ENCODE results near the gene CCDC194. TPM values are rescaled to one million over a fixed set of nuclear protein-coding genes. Genes with fewer than 3 reads are reported as not detected.
A peak's percentile ranks its signal among the peaks of the same experiment; 100 is the strongest.

The CCDC194 gene
- total RNA-seq, 1 experiment from 2014 or later, result 0.37 TPM

DNA sequence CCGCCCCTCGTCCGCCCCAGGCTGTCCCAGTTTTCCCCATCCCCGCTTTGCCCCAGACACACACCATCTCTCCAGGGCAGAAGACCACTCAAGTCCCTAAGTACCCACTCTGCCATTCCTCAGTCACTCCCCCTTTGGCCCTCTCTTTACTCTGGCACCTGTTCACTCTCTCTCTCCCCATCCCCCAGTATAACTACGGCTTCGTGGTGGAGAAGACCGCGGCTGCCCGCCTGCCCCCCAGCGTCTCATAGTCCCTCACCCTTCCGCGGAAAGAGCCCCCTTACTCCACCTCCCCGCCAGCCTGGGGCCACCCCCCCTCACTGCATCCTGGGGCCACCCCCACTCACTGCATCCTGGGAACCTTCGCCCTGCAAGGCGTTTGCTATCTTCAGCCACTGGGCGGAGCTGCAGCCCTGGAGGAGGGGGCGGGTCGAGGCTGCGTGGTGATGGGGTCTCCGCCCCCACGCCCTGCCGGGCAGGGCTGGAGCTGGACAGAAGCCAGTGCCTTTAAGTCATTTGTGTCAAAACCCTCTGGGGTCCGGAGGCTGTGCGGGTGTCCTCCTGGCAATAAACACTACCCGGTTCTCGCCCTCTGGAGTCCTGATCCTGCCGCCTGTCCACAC lies 30.9 kb upstream of the CCDC194 start:
- peaks cover 13% of the 10 kb centered on the region for H3K4me1 Mint-ChIP-seq (ENCODE audit: insufficient read depth, unreplicated experiment)
- H3K36me3 Mint-ChIP-seq (ENCODE audit: insufficient read depth, unreplicated experiment), result peaks cover 11% of the 10 kb centered on the region
- no peaks in the 10 kb centered on the region for H3K27me3 Mint-ChIP-seq (ENCODE audit: insufficient read depth, unreplicated experiment)
- peak overlapping the region; percentile 35 for H3K27ac Mint-ChIP-seq (ENCODE audit: low read depth, unreplicated experiment)
- peak; percentile 23 for DNase-seq (ENCODE audit: unreplicated experiment)
- intact Hi-C loops (cut with micrococcal nuclease), result no loop called here
- no peak overlapping the region for H3K4me3 Mint-ChIP-seq (ENCODE audit: unreplicated experiment)
- ChIA-PET CTCF (interaction anchor here (0.7 to 1.1 kb wide), 2 partner anchors 18 to 370 kb away, joined by 3 to 4 read pairs; partner anchors contain the start of gene B3GNT3), POLR2A (no interaction called here)
- TF ChIP-seq, protein P1, sequence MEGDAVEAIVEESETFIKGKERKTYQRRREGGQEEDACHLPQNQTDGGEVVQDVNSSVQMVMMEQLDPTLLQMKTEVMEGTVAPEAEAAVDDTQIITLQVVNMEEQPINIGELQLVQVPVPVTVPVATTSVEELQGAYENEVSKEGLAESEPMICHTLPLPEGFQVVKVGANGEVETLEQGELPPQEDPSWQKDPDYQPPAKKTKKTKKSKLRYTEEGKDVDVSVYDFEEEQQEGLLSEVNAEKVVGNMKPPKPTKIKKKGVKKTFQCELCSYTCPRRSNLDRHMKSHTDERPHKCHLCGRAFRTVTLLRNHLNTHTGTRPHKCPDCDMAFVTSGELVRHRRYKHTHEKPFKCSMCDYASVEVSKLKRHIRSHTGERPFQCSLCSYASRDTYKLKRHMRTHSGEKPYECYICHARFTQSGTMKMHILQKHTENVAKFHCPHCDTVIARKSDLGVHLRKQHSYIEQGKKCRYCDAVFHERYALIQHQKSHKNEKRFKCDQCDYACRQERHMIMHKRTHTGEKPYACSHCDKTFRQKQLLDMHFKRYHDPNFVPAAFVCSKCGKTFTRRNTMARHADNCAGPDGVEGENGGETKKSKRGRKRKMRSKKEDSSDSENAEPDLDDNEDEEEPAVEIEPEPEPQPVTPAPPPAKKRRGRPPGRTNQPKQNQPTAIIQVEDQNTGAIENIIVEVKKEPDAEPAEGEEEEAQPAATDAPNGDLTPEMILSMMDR (IDR thresholded peaks at IDR 0.05; ENCODE audit: unreplicated experiment), result peak; percentile 8
- H3K9me3 Mint-ChIP-seq (ENCODE audit: unreplicated experiment), result no peaks in the 10 kb centered on the region
- BruUV-seq (replicated peaks), result no TSS peak

DNA sequence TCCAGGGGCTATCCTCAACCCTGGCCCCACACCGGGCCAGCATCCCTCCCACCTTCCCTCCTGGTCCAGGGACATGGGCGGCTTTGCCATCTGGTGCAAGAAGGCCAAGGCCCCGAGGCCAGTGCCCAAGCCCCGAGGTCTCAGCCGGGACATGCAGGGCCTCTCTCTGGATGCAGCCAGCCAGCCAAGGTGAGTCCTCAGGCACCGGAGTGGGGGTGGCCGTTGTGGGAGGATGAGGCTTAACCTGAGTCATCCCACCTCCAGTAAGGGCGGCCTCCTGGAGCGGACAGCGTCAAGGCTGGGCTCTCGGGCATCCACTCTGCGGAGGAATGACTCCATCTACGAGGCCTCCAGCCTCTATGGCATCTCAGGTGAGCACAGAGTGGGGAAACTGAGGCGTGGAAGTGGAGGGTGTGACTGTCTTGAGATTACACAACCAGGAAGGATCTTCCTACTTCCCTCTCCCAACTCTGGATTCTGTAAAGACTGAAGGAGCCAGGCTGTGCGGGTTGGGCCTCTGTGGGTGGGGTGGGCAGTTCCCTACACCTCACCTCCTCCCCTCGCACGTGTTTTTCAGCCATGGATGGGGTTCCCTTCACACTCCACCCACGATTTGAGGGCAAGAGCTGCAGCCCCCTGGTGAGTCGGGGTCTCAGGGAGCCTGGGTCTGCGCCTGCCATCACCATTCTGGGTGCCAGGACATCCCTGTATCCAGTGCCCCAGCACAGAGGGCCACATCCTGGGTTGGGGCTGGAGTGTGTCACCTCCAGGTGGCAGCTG lies 29.6 kb upstream of the CCDC194 start:
- Mint-ChIP-seq H3K36me3 (ENCODE audit: insufficient read depth, unreplicated experiment) (peaks cover 11% of the 10 kb centered on the region), H3K27me3 (ENCODE audit: insufficient read depth, unreplicated experiment) (no peaks in the 10 kb centered on the region), H3K4me1 (ENCODE audit: insufficient read depth, unreplicated experiment) (peaks cover 10% of the 10 kb centered on the region), H3K27ac (ENCODE audit: low read depth, unreplicated experiment) (no peak overlapping the region), H3K9me3 (ENCODE audit: unreplicated experiment) (no peaks in the 10 kb centered on the region), H3K4me3 (ENCODE audit: unreplicated experiment) (no peak overlapping the region)
- DNase-seq (ENCODE audit: unreplicated experiment), result peak; percentile 64
- POLR2A ChIA-PET, result interaction anchor here (0.8 kb wide), 1 partner anchor 28 kb away, joined by 4 read pairs; no protein-coding TSS in a partner anchor
- CTCF ChIA-PET, result interaction anchor here (1.1 kb wide), 1 partner anchor 19 kb away, joined by 4 read pairs; no protein-coding TSS in a partner anchor
- no TSS peak for BruUV-seq (replicated peaks)
- intact Hi-C loops (cut with micrococcal nuclease), result no loop called here
- TF ChIP-seq, protein P1 (IDR thresholded peaks at IDR 0.05; ENCODE audit: unreplicated experiment), result no peak

DNA sequence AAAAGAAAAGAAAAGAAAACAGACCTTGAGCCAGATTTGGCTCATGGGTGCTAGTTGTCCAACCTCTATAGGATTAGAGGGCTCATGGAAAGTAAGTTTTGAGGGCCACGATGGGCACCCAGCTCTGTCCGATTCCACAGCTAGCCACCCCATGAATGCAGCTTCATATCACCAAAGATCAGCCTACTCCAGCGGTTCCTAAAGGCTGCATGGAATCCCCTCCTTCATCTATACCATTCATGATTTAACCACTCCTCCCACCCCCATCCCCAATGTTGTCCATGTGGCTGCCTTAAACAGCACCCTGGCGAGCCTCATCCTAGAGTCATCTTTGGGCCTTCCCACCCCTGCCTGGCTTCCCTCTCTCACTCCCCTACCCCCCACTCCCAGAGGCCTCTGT lies 27.9 kb upstream of the CCDC194 start:
- DNase-seq (ENCODE audit: unreplicated experiment), result no peak
- TF ChIP-seq, protein P1 (IDR thresholded peaks at IDR 0.05; ENCODE audit: unreplicated experiment), result no peak
- CTCF ChIA-PET, result interaction anchor here (1.2 to 1.3 kb wide), 3 partner anchors 36 to 47 kb away, joined by 3 to 5 read pairs (median 3); no protein-coding TSS in a partner anchor
- intact Hi-C loops (cut with micrococcal nuclease), result no loop called here
- no peak overlapping the region for H3K27ac Mint-ChIP-seq (ENCODE audit: low read depth, unreplicated experiment)
- POLR2A ChIA-PET, result interaction anchor here (1.3 kb wide), 1 partner anchor 47 kb away, joined by 4 read pairs; no protein-coding TSS in a partner anchor
- no peaks in the 10 kb centered on the region for H3K9me3 Mint-ChIP-seq (ENCODE audit: unreplicated experiment)
- no peaks in the 10 kb centered on the region for H3K27me3 Mint-ChIP-seq (ENCODE audit: insufficient read depth, unreplicated experiment)
- peaks cover 13% of the 10 kb centered on the region for H3K4me1 Mint-ChIP-seq (ENCODE audit: insufficient read depth, unreplicated experiment)
- BruUV-seq (replicated peaks), result no TSS peak
- H3K36me3 Mint-ChIP-seq (ENCODE audit: insufficient read depth, unreplicated experiment), result peaks cover 11% of the 10 kb centered on the region
- no peak overlapping the region for H3K4me3 Mint-ChIP-seq (ENCODE audit: unreplicated experiment)

DNA sequence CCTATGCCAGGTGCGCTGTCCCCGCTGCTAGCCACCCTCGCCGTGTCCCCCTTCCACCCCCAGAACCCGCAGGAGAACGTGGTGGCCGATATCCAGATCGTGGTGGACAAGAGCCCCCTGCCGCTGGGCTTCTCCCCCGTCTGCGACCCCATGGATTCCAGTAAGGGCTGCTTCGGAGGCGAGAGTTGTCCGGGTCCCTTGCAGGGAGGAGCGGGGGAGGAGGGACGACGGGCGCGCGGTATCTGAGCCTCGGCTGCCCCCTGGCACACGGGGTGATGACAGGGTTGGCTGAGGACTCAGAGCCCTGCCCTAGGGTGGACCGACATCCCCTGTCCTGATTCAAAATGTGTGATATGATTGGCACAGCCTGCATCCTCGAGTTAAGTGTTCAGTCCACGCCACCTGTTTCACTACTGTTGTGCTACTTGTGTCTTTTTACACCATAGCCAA lies 26.5 kb upstream of the CCDC194 start:
- intact Hi-C loops (cut with micrococcal nuclease), result no loop called here
- ChIA-PET POLR2A (interaction anchor here (1.1 to 1.9 kb wide), 5 partner anchors 9 to 87 kb away, joined by 4 to 12 read pairs (median 6); no protein-coding TSS in a partner anchor), CTCF (interaction anchor here (0.6 to 1.3 kb wide), 3 partner anchors 21 to 506 kb away, joined by 3 to 8 read pairs (median 5); no protein-coding TSS in a partner anchor)
- Mint-ChIP-seq H3K27me3 (ENCODE audit: insufficient read depth, unreplicated experiment) (no peaks in the 10 kb centered on the region), H3K9me3 (ENCODE audit: unreplicated experiment) (no peaks in the 10 kb centered on the region), H3K4me1 (ENCODE audit: insufficient read depth, unreplicated experiment) (peaks cover 16% of the 10 kb centered on the region), H3K27ac (ENCODE audit: low read depth, unreplicated experiment) (peak overlapping the region; percentile 95), H3K4me3 (ENCODE audit: unreplicated experiment) (peak overlapping the region; percentile 88), H3K36me3 (ENCODE audit: insufficient read depth, unreplicated experiment) (peaks cover 15% of the 10 kb centered on the region)
- TF ChIP-seq, protein P1 (IDR thresholded peaks at IDR 0.05; ENCODE audit: unreplicated experiment), result no peak
- BruUV-seq (replicated peaks), result TSS peak; percentile 23
- peak; percentile 49 for DNase-seq (ENCODE audit: unreplicated experiment)
